Daoy (cell line): ENCODE measurements around the gene TAP1. TPM values are rescaled to one million over a fixed set of nuclear protein-coding genes. Genes with fewer than 3 reads are reported as not detected.

Source experiments
- DNase-seq: peaks from one replicate; pipeline ENCODE4 v3.0.0-alpha.2; 2015; ENCODE audit warnings: low read depth
- total RNA-seq: library from RNA; depleted of rRNA; stranded (reverse); fragments of >200 nt; shearing (Covaris generic); gene quantifications from 2 replicates; pipeline ENCODE4 v1.2.3, GENCODE V29; 2014

Gene TAP1
- total RNA-seq, 1 experiment from 2014 or later, result 78.8 TPM

DNA sequence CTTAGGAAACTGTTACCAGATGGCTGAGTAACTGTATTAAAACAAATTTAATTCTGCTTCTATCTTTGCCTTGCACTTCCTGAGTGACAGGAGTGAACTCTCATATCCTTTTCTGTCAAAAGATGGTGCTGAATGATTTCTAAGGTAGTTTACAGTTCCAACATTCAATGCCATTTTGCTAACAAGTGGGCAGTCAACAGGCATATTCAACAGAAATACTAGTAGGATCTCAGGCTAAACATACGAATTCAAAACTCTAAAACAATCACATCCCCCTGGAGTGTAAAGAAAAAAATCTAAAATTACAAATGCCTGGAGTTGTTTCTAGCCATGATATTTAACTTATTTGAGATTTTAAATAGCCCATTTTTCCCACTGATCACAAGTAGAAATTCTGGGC, 7.2 kb upstream of the TAP1 start:
- DNase-seq, result no peak

- DNase-seq, result no peak
Observed at GRCh38 chr6:32858194-32858593, 4.7 kb upstream of the TAP1 start.

- no peak for DNase-seq
Observed at GRCh38 chr6:32857156-32857891, 3.8 kb upstream of the TAP1 start.

- DNase-seq, result no peak
Observed at GRCh38 chr6:32855467-32856174, 2.1 kb upstream of the TAP1 start.

GRCh38 chr6:32854376-32855178, 1.1 kb upstream of the TAP1 start:
- DNase-seq, result peak; percentile 70

DNA sequence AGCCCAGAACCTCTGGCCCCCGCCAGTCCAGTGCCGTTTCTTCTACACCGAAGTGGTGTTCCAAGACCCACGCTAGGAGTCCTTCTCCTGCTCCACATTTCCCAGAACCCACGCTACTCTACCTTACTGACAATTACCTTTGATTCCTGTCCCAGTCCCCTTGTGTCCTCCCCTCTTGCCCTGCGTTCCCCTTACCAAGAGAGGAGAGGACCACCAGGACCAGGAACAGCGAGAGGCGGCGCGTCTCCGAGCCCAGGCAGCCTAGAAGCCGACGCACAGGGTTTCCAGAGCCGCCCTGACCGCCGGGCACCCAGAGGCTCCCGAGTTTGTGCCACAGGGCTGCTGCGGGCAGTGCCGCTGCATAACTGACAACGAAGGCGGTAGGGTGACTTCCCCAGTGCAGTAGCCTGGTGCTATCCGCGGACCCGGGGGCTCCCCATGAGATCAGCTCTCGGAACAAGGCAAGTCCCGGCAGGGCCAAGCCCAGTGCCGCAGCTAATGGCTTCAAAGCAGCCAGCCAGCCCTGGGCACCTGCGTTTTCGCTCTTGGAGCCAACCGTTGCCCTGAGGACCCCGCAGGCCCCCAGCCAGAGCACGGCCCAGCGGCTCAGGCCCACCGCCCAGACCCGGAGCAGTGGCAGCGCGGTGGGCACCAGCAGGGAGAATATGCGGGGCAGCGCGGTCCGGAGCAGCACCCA, 512 bp downstream of the TAP1 start:
- peak; percentile 58 for DNase-seq

DNA sequence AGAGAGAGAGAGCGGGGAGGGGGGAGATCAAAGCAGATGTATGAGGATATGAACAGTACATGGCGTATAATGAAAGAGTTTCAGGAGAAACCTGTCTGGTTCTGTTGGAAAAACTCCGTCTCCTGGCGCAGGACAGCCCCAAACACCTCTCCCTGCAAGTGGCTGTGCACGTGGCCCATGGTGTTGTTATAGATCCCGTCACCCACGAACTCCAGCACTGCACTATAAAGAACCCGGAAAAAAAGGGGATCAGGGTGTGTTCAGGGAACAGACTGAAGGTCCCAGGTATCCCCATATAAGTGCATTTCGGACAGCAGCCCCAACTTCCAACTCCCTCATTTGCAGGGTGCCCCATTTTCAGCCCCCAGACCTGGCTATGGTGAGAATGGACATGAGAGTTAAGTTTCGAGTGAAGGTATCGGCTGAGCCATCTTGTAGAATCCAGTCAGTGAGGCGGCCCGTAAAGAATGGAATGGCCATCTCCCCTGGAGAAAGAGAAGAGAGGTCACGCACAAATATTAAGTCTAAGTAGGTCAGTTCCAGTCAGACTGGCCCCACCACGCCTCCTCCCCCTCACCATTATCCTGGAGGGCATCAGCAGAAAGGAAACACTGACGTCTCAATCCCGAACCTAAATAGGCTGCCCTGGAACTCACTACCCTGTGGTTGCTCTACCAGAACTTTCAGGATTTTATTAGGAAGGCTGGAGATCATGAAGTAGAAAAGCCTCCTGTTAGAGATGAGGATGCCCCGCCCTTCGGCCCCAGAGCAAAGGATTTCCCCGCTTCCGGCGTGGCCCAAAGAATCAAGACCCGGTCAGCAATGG, 1.3 kb downstream of the TAP1 start:
- DNase-seq, result peak; percentile 36

- no peak for DNase-seq
Observed at GRCh38 chr6:32851025-32851424, 2.5 kb downstream of the TAP1 start.

GRCh38 chr6:32849126-32849525, 4.4 kb downstream of the TAP1 start:
- no peak for DNase-seq

GRCh38 chr6:32847795-32848194, 5.7 kb downstream of the TAP1 start:
- DNase-seq, result no peak

DNA sequence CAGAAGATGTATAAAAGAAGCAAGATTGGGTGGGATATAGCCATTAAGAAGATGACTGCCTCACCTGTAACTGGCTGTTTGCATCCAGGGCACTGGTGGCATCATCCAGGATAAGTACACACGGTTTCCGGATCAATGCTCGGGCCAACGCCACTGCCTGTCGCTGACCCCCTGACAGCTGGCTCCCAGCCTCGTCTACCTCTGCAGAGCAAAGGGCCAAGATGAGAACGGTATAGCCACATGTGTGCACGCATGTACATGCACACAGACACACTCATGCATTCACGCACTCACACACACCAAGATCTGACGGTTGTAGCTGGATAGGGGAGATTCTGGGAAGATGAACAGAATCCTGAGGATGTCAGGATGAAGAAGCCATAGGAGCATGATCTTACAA, 6.5 kb downstream of the TAP1 start:
- DNase-seq, result no peak

DNA sequence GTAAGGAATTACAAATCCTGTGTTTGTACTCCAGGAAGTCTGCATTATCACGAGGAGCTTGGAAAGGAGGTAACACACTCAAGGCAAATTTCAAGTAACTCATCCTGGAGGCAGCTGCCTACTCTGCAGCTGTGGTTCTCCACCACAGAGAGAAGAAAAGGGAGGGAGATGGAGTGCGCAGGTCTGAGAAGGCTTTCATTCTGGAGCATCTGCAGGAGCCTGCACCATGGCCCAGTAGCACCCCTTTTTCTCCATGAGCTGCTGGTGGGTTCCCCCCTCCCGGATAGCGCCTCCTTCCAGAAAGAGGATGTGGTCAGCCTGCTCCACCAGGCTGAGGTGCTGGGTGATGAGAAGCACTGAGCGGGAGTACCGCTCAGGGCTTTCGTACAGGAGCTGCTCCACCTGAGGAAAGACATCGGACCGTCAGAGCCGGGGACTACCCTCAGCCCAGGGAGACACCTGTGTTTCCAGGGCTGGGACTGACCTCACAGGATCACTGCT, 8.1 kb downstream of the TAP1 start:
- DNase-seq, result no peak

GRCh38 chr6:32844839-32845383, 8.6 kb downstream of the TAP1 start:
- DNase-seq, result no peak

- DNase-seq, result peak; percentile 97
Observed at GRCh38 chr6:32843979-32844838, 9.3 kb downstream of the TAP1 start, which contains the start of gene PSMB8. Gene PSMB8 (minus strand): TSS chr6:32844047. CDS start chr6:32843996, 51 bp downstream.

- no peak for DNase-seq
Observed at GRCh38 chr6:32843331-32843978, 10.0 kb downstream of the TAP1 start.

- DNase-seq, result no peak
Observed at GRCh38 chr6:32842690-32843089, 10.8 kb downstream of the TAP1 start.

GRCh38 chr6:32842021-32842650, 11.4 kb downstream of the TAP1 start:
- DNase-seq, result no peak

DNA sequence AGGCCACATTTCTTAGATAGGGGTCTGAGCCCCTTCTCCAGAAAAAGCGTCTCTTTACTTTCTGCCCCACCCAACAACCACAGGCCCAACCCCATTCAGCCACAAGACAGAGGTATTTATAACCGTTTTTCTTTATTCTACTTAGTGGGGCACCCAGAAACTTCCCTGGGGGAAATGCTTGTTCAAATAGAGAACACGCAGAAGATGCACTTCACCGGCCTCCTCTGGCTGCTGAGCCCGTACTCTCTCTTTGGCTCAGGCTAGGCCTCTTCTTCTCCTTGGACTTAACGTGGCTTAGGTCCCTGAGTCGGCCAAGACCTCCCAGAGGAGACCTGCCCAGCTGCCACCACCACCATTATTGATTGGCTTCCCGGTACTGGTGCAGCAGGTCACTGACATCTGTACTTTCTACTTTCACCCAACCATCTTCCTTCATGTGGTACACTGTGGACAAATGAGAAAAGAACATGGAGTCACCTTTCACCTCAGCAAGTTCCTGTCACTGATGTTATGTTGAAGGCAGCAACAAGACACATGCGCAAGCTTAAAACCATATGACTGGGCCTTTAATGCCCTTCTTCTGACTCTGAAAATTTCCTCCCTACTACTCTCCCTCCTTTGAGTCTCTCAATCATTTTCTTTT, 12.8 kb downstream of the TAP1 start:
- no peak for DNase-seq
